ENCODE results near the gene NDUFAF5.

Gene NDUFAF5

GRCh38 chr20:13855613-13856012 lies 70.8 kb downstream of the NDUFAF5 start:
- Mint-ChIP-seq H3K27me3 (peaks cover 5 to 10% of the 10 kb centered on the region in 2 donors), H3K27ac (no peak overlapping the region), H3K4me1 (ENCODE audit: low read depth in 2 of 2) (no peaks in the 10 kb centered on the region), H3K9me3 (no peaks in the 10 kb centered on the region), H3K4me3 (no peak overlapping the region), H3K36me3 (ENCODE audit: insufficient read depth) (no peaks in the 10 kb centered on the region)
- ATAC-seq (replicated peaks): no peak
- DNase-seq: no peak

- Mint-ChIP-seq H3K4me1 (ENCODE audit: low read depth in 2 of 2) (no peaks in the 10 kb centered on the region), H3K27ac (no peak overlapping the region), H3K36me3 (ENCODE audit: insufficient read depth) (no peaks in the 10 kb centered on the region), H3K9me3 (peaks cover 0 to 3% of the 10 kb centered on the region in 2 donors), H3K4me3 (no peak overlapping the region), H3K27me3 (peaks cover 9 to 10% of the 10 kb centered on the region in 2 donors)
- DNase-seq (no peak), ATAC-seq (replicated peaks) (no peak)
These were observed 71.5 kb downstream of the NDUFAF5 start for GRCh38 chr20:13856354-13856753.

GRCh38 chr20:13857304-13857703 lies 72.5 kb downstream of the NDUFAF5 start:
- Mint-ChIP-seq H3K27me3 (peaks cover 10 to 16% of the 10 kb centered on the region in 2 donors), H3K27ac (no peak overlapping the region), H3K4me3 (no peak overlapping the region), H3K36me3 (ENCODE audit: insufficient read depth) (no peaks in the 10 kb centered on the region), H3K4me1 (ENCODE audit: low read depth in 2 of 2) (no peaks in the 10 kb centered on the region), H3K9me3 (peaks cover 0 to 3% of the 10 kb centered on the region in 2 donors)
- ATAC-seq (replicated peaks): no peak
- no peak for DNase-seq

DNA sequence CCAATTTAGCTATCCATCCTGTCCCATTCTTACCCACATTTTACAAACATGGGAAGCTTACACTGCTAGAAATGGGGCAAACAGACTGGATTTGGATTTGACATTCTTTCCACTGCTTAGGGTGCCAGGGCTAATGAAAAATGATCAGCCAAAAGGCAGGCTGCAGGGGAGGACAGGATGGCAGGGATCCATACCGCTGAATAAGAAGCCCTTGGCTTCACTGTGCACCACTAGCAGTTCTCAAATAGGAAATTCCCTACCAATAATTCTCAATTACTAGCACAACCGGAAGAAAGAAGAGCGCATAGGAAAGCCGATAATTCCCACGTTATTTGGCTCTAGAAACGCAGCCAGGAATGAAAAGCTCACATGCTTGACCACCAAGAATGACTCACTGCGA lies 73.1 kb downstream of the NDUFAF5 start:
- no peak for DNase-seq
- Mint-ChIP-seq H3K36me3 (ENCODE audit: insufficient read depth) (no peaks in the 10 kb centered on the region), H3K4me3 (no peak overlapping the region)

DNA sequence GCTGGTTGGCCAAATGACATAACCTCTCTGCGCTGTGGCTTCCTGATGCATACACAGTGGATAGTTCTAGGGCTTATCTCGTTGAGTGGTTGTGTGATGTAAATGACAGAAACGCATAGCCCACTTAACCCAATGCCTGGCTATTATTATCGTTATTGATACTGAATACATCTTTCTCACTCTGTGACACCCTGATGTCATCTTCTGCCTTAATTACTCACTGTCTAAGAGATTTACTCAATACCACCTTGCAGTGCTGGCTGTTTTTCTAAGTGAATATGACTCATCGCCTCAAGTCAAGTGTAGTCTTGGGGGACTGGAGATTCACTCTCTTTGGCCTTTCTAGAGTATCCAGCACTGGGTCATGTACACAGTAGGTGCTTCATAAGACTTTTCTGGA lies 73.6 kb downstream of the NDUFAF5 start:
- ATAC-seq (replicated peaks) (no peak), DNase-seq (no peak)
- Mint-ChIP-seq H3K4me3 (no peak overlapping the region), H3K9me3 (peaks cover 0 to 3% of the 10 kb centered on the region in 2 donors), H3K27ac (no peak overlapping the region), H3K27me3 (peaks cover 10 to 16% of the 10 kb centered on the region in 2 donors), H3K36me3 (ENCODE audit: insufficient read depth) (no peaks in the 10 kb centered on the region), H3K4me1 (ENCODE audit: low read depth in 2 of 2) (no peaks in the 10 kb centered on the region)

More for the DNA sequence above, 73.1 kb downstream of the NDUFAF5 start:
- Mint-ChIP-seq H3K27me3 (peaks cover 10 to 16% of the 10 kb centered on the region in 2 donors), H3K27ac (no peak overlapping the region), H3K4me1 (ENCODE audit: low read depth in 2 of 2) (no peaks in the 10 kb centered on the region), H3K9me3 (peaks cover 0 to 3% of the 10 kb centered on the region in 2 donors)
- ATAC-seq (replicated peaks): no peak

DNA sequence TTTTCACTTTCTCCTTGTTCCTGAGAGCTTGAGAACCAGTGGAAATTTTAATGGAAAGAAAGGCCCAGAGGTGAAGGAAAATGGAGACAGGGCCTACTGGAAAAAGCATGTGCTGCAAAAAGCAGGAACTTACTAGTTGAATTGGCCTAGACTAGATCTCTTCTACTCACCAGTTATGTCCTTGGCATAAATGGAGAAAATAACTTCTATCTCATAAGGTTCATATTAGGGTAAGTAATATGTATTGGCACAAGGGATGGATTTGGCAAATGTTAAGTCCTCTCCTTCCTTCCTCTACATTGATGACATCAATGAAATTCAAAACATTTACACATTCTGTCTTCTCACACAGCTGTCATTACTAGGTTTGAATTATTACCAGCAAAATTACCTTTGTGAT lies 74.0 kb downstream of the NDUFAF5 start:
- no peak overlapping the region for H3K4me3 Mint-ChIP-seq
- peaks cover 10 to 16% of the 10 kb centered on the region in 2 donors for H3K27me3 Mint-ChIP-seq
- H3K27ac Mint-ChIP-seq: no peak overlapping the region
- no peaks in the 10 kb centered on the region for H3K4me1 Mint-ChIP-seq (ENCODE audit: low read depth in 2 of 2)
- ATAC-seq (replicated peaks) (no peak), DNase-seq (no peak)
- H3K36me3 Mint-ChIP-seq (ENCODE audit: insufficient read depth): no peaks in the 10 kb centered on the region
- peaks cover 0 to 3% of the 10 kb centered on the region in 2 donors for H3K9me3 Mint-ChIP-seq

DNA sequence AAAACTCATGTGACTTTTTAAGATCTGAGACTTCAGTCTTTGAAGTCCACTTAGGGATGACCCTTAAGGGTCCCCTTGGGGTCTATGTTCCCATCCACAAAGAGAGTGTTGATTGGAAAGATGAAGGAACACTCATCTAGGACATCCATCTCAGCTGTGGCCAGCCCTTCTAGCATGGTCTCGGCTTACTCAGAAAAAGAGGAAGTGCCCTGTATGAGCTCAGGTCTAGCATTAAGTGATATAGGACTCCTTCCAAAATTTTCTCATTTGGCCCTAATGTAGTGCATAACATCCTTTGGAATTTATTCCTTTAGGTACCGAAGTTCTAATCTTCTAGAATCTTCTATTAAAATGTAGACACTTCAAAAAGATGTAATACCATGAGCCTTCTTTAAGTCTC lies 77.4 kb downstream of the NDUFAF5 start:
- Mint-ChIP-seq H3K27me3 (peaks cover 0 to 16% of the 10 kb centered on the region in 2 donors), H3K4me1 (ENCODE audit: low read depth in 2 of 2) (no peaks in the 10 kb centered on the region), H3K4me3 (no peak overlapping the region), H3K36me3 (ENCODE audit: insufficient read depth) (no peaks in the 10 kb centered on the region), H3K27ac (no peak overlapping the region), H3K9me3 (peaks cover 0 to 3% of the 10 kb centered on the region in 2 donors)
- no peak for ATAC-seq (replicated peaks)
- no peak for DNase-seq

- Mint-ChIP-seq H3K4me3 (no peak overlapping the region), H3K9me3 (peaks cover 0 to 3% of the 10 kb centered on the region in 2 donors)
These were observed 78.4 kb downstream of the NDUFAF5 start for GRCh38 chr20:13863244-13863643.

GRCh38 chr20:13865156-13865555 lies 80.3 kb downstream of the NDUFAF5 start:
- Mint-ChIP-seq H3K4me1 (ENCODE audit: low read depth in 2 of 2) (no peaks in the 10 kb centered on the region), H3K27ac (no peak overlapping the region), H3K27me3 (peaks cover 0 to 14% of the 10 kb centered on the region in 2 donors), H3K4me3 (no peak overlapping the region), H3K9me3 (peaks cover 0 to 3% of the 10 kb centered on the region in 2 donors), H3K36me3 (ENCODE audit: insufficient read depth) (no peaks in the 10 kb centered on the region)
- no peak for ATAC-seq (replicated peaks)
- DNase-seq: no peak

More at GRCh38 chr20:13863244-13863643, 78.4 kb downstream of the NDUFAF5 start:
- H3K27ac Mint-ChIP-seq: no peak overlapping the region
- DNase-seq: no peak
- ATAC-seq (replicated peaks): no peak
- no peaks in the 10 kb centered on the region for H3K36me3 Mint-ChIP-seq (ENCODE audit: insufficient read depth)
- peaks cover 0 to 16% of the 10 kb centered on the region in 2 donors for H3K27me3 Mint-ChIP-seq
- no peaks in the 10 kb centered on the region for H3K4me1 Mint-ChIP-seq (ENCODE audit: low read depth in 2 of 2)

- Mint-ChIP-seq H3K4me3 (no peak overlapping the region), H3K36me3 (ENCODE audit: insufficient read depth) (no peaks in the 10 kb centered on the region), H3K27me3 (peaks cover 0 to 9% of the 10 kb centered on the region in 2 donors), H3K9me3 (peaks cover 0 to under 1% of the 10 kb centered on the region in 2 donors), H3K4me1 (ENCODE audit: low read depth in 2 of 2) (no peaks in the 10 kb centered on the region), H3K27ac (no peak overlapping the region)
- no peak for DNase-seq
- ATAC-seq (replicated peaks): no peak
These were observed 81.0 kb downstream of the NDUFAF5 start for GRCh38 chr20:13865791-13866351.

GRCh38 chr20:13868331-13868730 lies 83.5 kb downstream of the NDUFAF5 start:
- H3K27ac Mint-ChIP-seq: no peak overlapping the region
- no peak for ATAC-seq (replicated peaks)
- no peak overlapping the region for H3K4me3 Mint-ChIP-seq
- no peaks in the 10 kb centered on the region for H3K9me3 Mint-ChIP-seq
- H3K27me3 Mint-ChIP-seq: no peaks in the 10 kb centered on the region
- H3K4me1 Mint-ChIP-seq (ENCODE audit: low read depth in 2 of 2): no peaks in the 10 kb centered on the region
- no peaks in the 10 kb centered on the region for H3K36me3 Mint-ChIP-seq (ENCODE audit: insufficient read depth)
- no peak for DNase-seq

DNA sequence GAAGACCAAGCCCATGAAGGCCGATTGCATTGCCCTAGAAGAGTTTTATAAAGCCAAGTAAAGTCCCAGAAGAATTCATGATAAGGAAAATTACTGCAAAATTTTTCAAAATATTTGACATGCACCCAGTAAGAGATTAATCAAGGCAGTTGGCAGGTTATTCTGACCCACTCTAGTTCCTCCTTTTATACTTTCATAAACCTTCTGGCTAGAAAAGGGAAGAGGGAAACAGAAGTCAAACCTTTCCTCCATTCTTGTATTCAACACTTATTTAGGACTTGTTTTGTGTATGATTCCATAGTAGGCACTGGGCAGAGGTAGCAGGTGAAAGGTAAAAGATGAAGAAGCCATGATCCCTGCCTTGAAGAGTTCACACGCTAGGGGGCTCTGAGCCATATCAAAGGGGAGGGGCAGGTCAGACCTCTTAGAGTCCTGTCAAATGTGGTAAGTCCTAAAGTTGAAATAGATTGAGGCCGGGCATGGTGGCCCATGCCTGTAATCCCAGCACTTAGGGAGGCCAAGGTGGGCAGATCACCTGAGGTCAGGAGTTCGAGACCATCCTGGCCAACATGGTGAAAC lies 85.4 kb downstream of the NDUFAF5 start:
- H3K36me3 Mint-ChIP-seq (ENCODE audit: insufficient read depth): no peaks in the 10 kb centered on the region

More for the DNA sequence above, 85.4 kb downstream of the NDUFAF5 start:
- Mint-ChIP-seq H3K4me3 (no peak overlapping the region), H3K27ac (no peak overlapping the region), H3K9me3 (peaks cover 0 to 1% of the 10 kb centered on the region in 2 donors), H3K4me1 (ENCODE audit: low read depth in 2 of 2) (no peaks in the 10 kb centered on the region), H3K27me3 (no peaks in the 10 kb centered on the region)
- no peak for DNase-seq
- ATAC-seq (replicated peaks): no peak

Data from effector memory CD8-positive, alpha-beta T cell (primary cell).